Body of pancreas (tissue), 4 donors: ENCODE measurements around the gene KRT74.

ENCODE experiments used
- CTCF ChIP-seq, 7 experiments: fragments of 450-650 bp in 4 of 7; fragments of 200-600 bp in 3 of 7; sonication (generic) in 3 of 7; IDR thresholded peaks; one replicate each; pipeline ENCODE4 v1.5.1; 2016 to 2019; ENCODE audit warnings: antibody characterized with exemption in 7 of 7
- POLR2A ChIP-seq, 3 donors: fragments of 450-650 bp; IDR thresholded peaks; one replicate each; pipeline ENCODE4 v1.6.1; 2016; ENCODE audit warnings: antibody characterized with exemption in 3 of 3, mild to moderate bottlenecking in 2 of 3

GRCh38 chr12:52529846-52530245 is 43.8 kb downstream of the KRT74 start:
- TF ChIP-seq POLR2A (IDR thresholded peaks at IDR 0.05) (no peak), CTCF (IDR thresholded peaks at IDR 0.05) (no peak)
